ENCODE data around the gene FANCG. TPM values are rescaled to one million over a fixed set of nuclear protein-coding genes. Genes with fewer than 3 reads are reported as not detected.

The FANCG gene
- total and polyA plus RNA-seq, 7 donors: 1.6 to 6.0 (median 4.2) TPM

DNA sequence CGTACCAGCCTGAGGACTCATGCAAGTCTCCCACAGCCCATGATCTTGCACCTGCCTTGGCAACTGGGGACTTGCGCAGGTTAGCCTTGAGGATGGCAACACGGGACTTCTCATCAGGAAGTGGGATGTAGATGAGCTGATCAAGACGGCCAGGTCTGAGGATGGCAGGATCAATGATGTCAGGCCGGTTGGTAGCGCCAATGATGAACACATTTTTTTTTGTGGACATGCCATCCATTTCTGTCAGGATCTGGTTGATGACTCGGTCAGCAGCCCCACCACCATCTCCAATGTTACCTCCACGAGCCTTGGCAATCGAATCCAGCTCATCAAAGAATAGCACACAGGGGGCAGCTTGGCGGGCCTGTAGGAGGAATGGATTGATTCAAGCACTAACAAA lies 20.3 kb downstream of the FANCG start:
- no peaks in the 10 kb centered on the region for H3K9me3 ChIP-seq
- no peaks in the 10 kb centered on the region for H3K4me1 ChIP-seq
- 87 to 95% (median 93%) methylated on average over 10 of the region's 10 CpGs for WGBS, 3 donors
- H3K36me3 ChIP-seq (ENCODE audit: insufficient read depth in 1 of 2, low read depth in 1 of 2): peaks cover 66 to 100% of the 10 kb centered on the region in 2 donors
- DNase-seq: no peak
- intact Hi-C loops (cut with DNase I): no loop called here
- H3K27me3 ChIP-seq (ENCODE audit: insufficient read depth in 3 of 3, low read length in 2 of 3): no peaks in the 10 kb centered on the region
- no peak overlapping the region for H3K4me3 ChIP-seq
- TF ChIP-seq, protein P1, sequence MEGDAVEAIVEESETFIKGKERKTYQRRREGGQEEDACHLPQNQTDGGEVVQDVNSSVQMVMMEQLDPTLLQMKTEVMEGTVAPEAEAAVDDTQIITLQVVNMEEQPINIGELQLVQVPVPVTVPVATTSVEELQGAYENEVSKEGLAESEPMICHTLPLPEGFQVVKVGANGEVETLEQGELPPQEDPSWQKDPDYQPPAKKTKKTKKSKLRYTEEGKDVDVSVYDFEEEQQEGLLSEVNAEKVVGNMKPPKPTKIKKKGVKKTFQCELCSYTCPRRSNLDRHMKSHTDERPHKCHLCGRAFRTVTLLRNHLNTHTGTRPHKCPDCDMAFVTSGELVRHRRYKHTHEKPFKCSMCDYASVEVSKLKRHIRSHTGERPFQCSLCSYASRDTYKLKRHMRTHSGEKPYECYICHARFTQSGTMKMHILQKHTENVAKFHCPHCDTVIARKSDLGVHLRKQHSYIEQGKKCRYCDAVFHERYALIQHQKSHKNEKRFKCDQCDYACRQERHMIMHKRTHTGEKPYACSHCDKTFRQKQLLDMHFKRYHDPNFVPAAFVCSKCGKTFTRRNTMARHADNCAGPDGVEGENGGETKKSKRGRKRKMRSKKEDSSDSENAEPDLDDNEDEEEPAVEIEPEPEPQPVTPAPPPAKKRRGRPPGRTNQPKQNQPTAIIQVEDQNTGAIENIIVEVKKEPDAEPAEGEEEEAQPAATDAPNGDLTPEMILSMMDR (IDR thresholded peaks at IDR 0.05): no peak
- no peak for ATAC-seq
- no peak overlapping the region for H3K27ac ChIP-seq

DNA sequence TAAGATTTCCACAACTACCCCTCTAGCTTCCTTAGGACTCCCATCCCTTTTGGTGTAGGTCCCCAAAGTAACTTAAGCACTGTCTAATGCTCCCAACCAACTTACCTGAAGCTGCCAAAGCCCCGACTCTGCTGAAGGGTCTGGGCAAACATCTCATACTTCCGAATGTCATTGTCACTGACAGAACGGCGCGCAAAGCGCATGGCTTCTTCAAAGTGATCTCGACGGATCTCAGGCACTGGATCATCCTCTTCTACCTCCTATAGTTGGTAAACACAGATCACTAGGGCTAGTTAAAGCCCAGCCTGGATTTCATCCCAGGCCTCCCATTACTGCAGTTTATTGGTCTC lies 22.5 kb downstream of the FANCG start:
- ATAC-seq (no peak), DNase-seq (no peak)
- intact Hi-C loops (cut with DNase I): no loop called here
- H3K36me3 ChIP-seq (ENCODE audit: insufficient read depth in 1 of 2, low read depth in 1 of 2): peaks cover 50 to 99% of the 10 kb centered on the region in 2 donors
- no peaks in the 10 kb centered on the region for H3K27me3 ChIP-seq (ENCODE audit: insufficient read depth in 3 of 3, low read length in 2 of 3)
- H3K4me1 ChIP-seq: no peaks in the 10 kb centered on the region
- H3K4me3 ChIP-seq: no peak overlapping the region
- TF ChIP-seq, protein P1 (IDR thresholded peaks at IDR 0.05): no peak
- no peak overlapping the region for H3K27ac ChIP-seq
- H3K9me3 ChIP-seq: no peaks in the 10 kb centered on the region
- 96 to 98% (median 97%) methylated on average over 8 of the region's 8 CpGs for WGBS, 3 donors

DNA sequence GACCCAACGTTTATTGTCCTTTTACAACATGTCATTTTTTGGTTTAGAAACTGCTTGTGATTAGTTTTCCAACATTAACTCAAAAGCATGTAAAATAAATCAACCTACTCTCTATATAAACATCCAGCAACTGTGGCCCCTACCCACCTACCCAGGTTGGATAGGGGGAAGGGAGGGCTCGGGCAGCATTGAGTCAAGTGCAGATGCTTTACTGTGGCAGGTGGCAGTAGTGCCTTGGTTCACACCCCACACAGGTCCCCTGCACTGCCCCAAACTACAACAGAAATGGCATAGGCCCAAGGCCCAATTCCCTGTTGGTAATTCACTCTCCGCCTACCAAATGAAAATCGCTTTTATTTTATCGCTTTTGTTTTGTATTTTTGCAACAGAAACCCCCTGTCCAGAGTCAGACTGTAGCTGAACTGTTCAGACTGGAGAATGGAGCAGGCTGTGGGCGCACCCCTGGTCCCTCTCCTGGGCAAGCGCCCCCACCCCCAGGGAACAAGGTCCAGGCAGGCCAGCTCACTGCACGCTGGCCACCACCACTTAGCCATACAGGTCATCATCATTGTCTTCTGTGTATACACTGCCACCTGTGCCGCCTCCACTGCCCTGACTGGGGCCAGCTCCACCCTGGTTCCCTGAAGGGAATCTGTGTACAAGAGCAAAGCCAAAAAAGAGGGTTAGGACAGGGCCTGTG lies 23.0 kb downstream of the FANCG start:
- TF ChIP-seq, protein P1 (IDR thresholded peaks at IDR 0.05): no peak
- 92 to 94% (median 93%) methylated on average over 9 of the region's 9 CpGs for WGBS, 3 donors
- DNase-seq (no peak), ATAC-seq (peak in 1 of 4 donors; percentile 4)
- Histone ChIP-seq H3K27me3 (ENCODE audit: insufficient read depth in 3 of 3, low read length in 2 of 3) (no peaks in the 10 kb centered on the region), H3K27ac (no peak overlapping the region), H3K4me3 (no peak overlapping the region), H3K4me1 (no peaks in the 10 kb centered on the region), H3K9me3 (no peaks in the 10 kb centered on the region), H3K36me3 (ENCODE audit: insufficient read depth in 1 of 2, low read depth in 1 of 2) (peaks cover 44 to 99% of the 10 kb centered on the region in 2 donors)
- intact Hi-C loops (cut with DNase I): no loop called here

DNA sequence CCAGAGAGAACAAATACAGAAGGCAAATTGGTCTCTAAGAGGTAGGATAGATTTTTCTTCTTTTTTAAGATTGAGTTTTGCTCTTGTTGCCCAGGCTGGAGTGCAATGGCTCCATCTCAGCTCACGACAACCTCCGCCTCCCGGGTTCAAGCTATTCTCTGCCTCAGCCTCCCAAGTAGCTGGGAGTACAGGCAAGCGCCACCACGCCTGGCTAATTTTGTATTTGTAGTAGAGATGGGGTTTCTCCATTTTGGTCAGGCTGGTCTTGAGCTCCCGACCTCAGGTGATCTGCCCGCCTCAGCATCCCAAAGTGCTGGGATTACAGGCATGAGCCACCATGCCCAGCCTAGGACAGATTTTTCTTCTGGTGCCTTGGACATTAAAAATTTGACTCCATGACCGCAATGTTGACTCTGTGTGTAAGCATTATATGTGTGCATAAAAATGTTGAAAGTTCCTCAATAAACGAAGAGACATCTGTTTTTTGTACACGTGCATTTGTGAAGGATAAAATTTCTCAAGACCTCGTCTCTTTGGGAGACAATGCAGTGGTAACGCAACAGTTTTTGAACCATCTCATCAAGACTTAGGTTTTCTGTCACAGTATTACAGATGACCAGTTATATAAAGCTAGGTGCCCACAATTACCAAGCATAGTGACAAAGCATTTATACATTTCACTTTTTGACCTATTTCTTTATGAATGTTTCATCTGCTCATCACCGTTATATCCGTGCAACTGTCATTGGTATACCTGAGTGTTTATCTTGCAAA lies 24.7 kb downstream of the FANCG start:
- DNase-seq (no peak), ATAC-seq (no peak)
- no peak overlapping the region for H3K4me3 ChIP-seq
- 92 to 94% (median 93%) methylated on average over 14 of the region's 14 CpGs for WGBS, 3 donors
- intact Hi-C loops (cut with DNase I): loop anchor here (5.0 kb wide), 2 partner anchors 38 to 158 kb away; a partner anchor contains a TSS
- H3K4me1 ChIP-seq: peaks cover 5% of the 10 kb centered on the region
- H3K27me3 ChIP-seq (ENCODE audit: insufficient read depth in 3 of 3, low read length in 2 of 3): no peaks in the 10 kb centered on the region
- no peak overlapping the region for H3K27ac ChIP-seq
- TF ChIP-seq, protein P1 (IDR thresholded peaks at IDR 0.05): no peak
- peaks cover 37 to 97% of the 10 kb centered on the region in 2 donors for H3K36me3 ChIP-seq (ENCODE audit: insufficient read depth in 1 of 2, low read depth in 1 of 2)
- H3K9me3 ChIP-seq: no peaks in the 10 kb centered on the region
